Activated B cell treated with CpG ODN at 0.5 μM for 24 hours (primary cell): Measurements from ENCODE around the gene ABCD3. TPM values are rescaled to one million over a fixed set of nuclear protein-coding genes. Genes with fewer than 3 reads are reported as not detected.

Experiments
- ATAC-seq: fragments of 200-7000 bp; cut with Tn5 transposase; one replicate; pipeline ENCODE4 v1.10.0; 2021; ENCODE audit warnings: low read depth, mild to moderate bottlenecking, moderate library complexity
- CTCF ChIA-PET: fragments of 350-600 bp; sonication (Branson Sonifier 250); formaldehyde crosslinking; loops from one replicate; lab custom pipeline; 2021; ENCODE audit warnings: antibody characterized with exemption; lab: Charles Lee
- POLR2A ChIA-PET: fragments of 350-600 bp; sonication (Branson Sonifier 250); formaldehyde crosslinking; loops from one replicate; lab custom pipeline; 2021; ENCODE audit warnings: antibody characterized with exemption; lab: Charles Lee
- DNase-seq: peaks from one replicate; pipeline ENCODE4 v3.0.0; 2022
- H3K27ac Mint-ChIP-seq: one replicate; pipeline ENCODE4 v1.8.0; 2020; ENCODE audit warnings: mixed read lengths
- H3K27me3 Mint-ChIP-seq: one replicate; pipeline ENCODE4 v1.8.0; 2021; ENCODE audit warnings: mixed read lengths
- H3K36me3 Mint-ChIP-seq: one replicate; pipeline ENCODE4 v1.8.0; 2021; ENCODE audit warnings: low read depth, mixed read lengths
- H3K4me1 Mint-ChIP-seq: one replicate; pipeline ENCODE4 v1.8.0; 2021; ENCODE audit warnings: mixed read lengths
- H3K4me3 Mint-ChIP-seq: one replicate; pipeline ENCODE4 v1.8.0; 2020; ENCODE audit warnings: mild to moderate bottlenecking, mixed read lengths
- H3K9me3 Mint-ChIP-seq: one replicate; pipeline ENCODE4 v1.8.0; 2020; ENCODE audit warnings: mixed read lengths
- intact Hi-C: fragments of 100-400 bp; cut with micrococcal nuclease; formaldehyde crosslinking; loops from one replicate; pipeline ENCODE4 v1.15.1; 2024
- total RNA-seq: library from RNA; stranded (reverse); gene quantifications from 2 replicates; pipeline ENCODE4 v1.2.3, GENCODE V29; 2022
- TF ChIP-seq, protein P1 (sequence below): fragments of 200-600 bp; IDR thresholded peaks from one replicate; pipeline ENCODE4 v1.8.0; 2022; ENCODE audit warnings: antibody characterized with exemption, mild to moderate bottlenecking

Gene ABCD3
- total RNA-seq, 1 donor from 2014 or later, result 23.2 TPM

DNA sequence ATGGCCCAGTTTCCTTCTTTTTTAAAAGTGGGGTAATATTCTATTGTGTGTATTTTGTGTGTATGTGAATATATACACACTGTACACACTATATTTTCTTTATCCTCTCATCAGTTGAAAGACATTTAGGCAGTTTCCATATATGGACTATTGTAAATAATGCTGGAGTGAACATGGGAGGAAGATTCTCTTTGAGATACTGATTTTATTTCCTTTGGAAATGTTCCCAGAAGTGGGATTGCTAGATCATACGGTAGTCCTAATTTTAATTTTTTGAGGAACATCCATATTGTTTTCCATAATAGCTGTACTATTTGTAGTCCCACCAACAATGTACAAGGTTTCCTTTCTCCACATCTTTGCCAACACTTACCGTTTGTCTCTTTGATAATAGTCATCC, 72.4 kb downstream of the ABCD3 start:
- intact Hi-C loops, result no loop called here

DNA sequence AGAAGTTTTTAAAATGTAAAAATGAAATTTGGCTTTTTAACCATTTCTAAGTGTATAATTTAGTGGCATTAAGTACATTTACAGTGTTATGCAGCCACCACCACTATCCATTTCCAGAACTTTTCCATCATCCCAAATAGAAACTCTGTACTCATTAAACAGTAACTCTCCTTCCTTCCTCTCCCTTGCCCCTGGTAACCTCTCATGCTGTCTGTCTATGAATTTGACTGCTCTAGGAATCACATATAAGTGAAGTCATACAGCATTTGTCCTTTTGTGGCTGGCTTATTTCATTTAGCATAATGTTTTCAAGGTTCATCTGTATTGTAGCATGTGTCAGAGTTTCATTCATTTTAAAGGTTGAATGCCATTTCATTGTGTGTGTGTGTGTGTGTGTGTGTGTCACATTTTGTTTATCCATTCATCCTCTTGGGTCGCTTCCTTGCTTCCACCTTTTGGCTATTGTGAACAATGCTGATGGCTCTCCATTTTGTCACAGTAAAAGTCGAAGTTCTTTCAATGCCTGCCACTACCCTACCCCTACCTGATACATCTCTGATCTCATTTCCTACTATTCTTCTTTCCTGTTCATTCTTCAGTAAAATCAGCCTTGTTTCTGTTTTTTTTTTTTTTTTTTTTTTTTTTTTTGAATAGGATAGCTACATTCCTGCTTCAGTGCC, 78.0 kb downstream of the ABCD3 start:
- no peak overlapping the region for H3K4me3 Mint-ChIP-seq
- no peak overlapping the region for H3K27ac Mint-ChIP-seq
- intact Hi-C loops, result no loop called here
- ATAC-seq, result no peak
- no peaks in the 10 kb centered on the region for H3K27me3 Mint-ChIP-seq
- DNase-seq, result no peak
- H3K4me1 Mint-ChIP-seq, result no peaks in the 10 kb centered on the region
- no peaks in the 10 kb centered on the region for H3K9me3 Mint-ChIP-seq
- ChIA-PET POLR2A (no interaction called here), CTCF (no interaction called here)
- TF ChIP-seq, protein P1, sequence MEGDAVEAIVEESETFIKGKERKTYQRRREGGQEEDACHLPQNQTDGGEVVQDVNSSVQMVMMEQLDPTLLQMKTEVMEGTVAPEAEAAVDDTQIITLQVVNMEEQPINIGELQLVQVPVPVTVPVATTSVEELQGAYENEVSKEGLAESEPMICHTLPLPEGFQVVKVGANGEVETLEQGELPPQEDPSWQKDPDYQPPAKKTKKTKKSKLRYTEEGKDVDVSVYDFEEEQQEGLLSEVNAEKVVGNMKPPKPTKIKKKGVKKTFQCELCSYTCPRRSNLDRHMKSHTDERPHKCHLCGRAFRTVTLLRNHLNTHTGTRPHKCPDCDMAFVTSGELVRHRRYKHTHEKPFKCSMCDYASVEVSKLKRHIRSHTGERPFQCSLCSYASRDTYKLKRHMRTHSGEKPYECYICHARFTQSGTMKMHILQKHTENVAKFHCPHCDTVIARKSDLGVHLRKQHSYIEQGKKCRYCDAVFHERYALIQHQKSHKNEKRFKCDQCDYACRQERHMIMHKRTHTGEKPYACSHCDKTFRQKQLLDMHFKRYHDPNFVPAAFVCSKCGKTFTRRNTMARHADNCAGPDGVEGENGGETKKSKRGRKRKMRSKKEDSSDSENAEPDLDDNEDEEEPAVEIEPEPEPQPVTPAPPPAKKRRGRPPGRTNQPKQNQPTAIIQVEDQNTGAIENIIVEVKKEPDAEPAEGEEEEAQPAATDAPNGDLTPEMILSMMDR, result no peak
- H3K36me3 Mint-ChIP-seq, result peaks cover 41% of the 10 kb centered on the region

More for the DNA sequence above, 72.4 kb downstream of the ABCD3 start:
- Mint-ChIP-seq H3K4me1 (no peaks in the 10 kb centered on the region), H3K9me3 (no peaks in the 10 kb centered on the region), H3K4me3 (no peak overlapping the region), H3K27ac (no peak overlapping the region), H3K27me3 (no peaks in the 10 kb centered on the region), H3K36me3 (peaks cover 47% of the 10 kb centered on the region)
- POLR2A ChIA-PET, result no interaction called here
- CTCF ChIA-PET, result interaction anchor here (0.6 kb wide), 1 partner anchor 438 kb away, joined by 4 read pairs; no protein-coding TSS in a partner anchor
- DNase-seq, result no peak
- ATAC-seq, result no peak
- TF ChIP-seq, protein P1, result no peak

DNA sequence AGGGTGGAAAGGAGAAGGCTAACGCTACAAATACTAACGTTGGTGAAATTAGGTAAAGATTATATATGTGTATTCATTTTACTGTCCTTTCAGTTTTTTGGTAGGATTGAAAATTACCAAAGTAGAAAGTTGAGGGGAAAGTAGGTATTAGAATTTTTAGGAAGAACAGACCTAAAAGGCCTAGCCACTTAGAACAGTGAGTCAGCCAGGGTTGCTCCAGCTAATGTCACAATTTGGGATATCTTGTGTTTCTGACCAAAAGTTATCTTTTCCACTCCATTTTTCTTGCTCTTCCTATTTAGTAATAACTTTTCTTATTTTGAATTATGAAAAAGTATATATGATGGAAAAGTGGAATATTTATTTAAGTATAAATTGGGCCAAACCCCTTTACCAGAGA, 83.2 kb downstream of the ABCD3 start:
- intact Hi-C loops, result no loop called here
- Mint-ChIP-seq H3K27ac (no peak overlapping the region), H3K4me1 (no peaks in the 10 kb centered on the region), H3K9me3 (no peaks in the 10 kb centered on the region), H3K4me3 (no peak overlapping the region), H3K27me3 (no peaks in the 10 kb centered on the region), H3K36me3 (peaks cover 53% of the 10 kb centered on the region)
- DNase-seq (no peak), ATAC-seq (no peak)
- ChIA-PET CTCF (no interaction called here), POLR2A (interaction anchor here (0.5 kb wide), 1 partner anchor 301 kb away, joined by 3 read pairs; no protein-coding TSS in a partner anchor)
- TF ChIP-seq, protein P1, result no peak

DNA sequence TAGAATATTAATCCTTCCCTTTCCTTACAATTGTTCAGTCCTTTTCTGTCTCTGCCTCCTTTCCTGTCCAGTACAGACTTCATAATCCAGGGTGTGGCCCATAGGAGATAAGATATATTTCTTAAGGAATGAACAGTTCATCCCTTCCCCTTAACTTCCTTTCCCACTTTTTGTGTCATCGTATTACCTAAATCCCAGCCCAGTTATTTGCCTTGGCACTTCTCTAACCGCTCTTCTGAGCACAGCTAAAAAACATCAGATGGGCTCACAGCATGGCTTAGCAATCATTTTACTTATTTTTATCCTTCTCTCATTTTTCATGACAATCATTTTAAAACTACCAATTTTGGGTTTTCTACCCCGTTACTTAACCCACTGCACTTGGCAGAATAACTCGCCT, 83.7 kb downstream of the ABCD3 start:
- no peak for ATAC-seq
- Mint-ChIP-seq H3K27me3 (no peaks in the 10 kb centered on the region), H3K36me3 (peaks cover 54% of the 10 kb centered on the region), H3K4me1 (no peaks in the 10 kb centered on the region), H3K9me3 (no peaks in the 10 kb centered on the region), H3K27ac (no peak overlapping the region), H3K4me3 (no peak overlapping the region)
- intact Hi-C loops, result no loop called here
- TF ChIP-seq, protein P1, result no peak
- ChIA-PET CTCF (no interaction called here), POLR2A (no interaction called here)
- DNase-seq, result no peak

DNA sequence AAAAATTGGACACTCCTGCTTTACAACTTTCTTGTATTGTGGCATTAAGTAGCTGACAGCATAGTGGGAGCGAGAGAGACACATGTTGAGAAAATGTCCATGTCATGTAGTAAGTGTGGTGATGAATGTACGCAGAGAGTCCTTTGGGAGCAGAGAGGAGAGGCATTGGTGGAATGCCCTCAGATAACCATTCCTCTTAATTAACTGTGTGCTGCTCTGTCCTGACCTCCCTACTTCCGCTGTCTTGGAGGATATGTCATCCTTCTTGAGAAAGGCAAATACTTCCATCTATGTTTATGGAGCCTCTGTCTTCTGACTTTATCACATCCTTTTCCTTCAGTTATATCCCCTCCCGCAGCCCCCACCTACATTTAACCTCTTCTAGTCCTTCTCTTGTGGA, 85.0 kb downstream of the ABCD3 start:
- DNase-seq, result no peak
- H3K9me3 Mint-ChIP-seq, result no peaks in the 10 kb centered on the region
- H3K27ac Mint-ChIP-seq, result no peak overlapping the region
- H3K4me3 Mint-ChIP-seq, result no peak overlapping the region
- TF ChIP-seq, protein P1, result no peak
- no peak for ATAC-seq
- H3K36me3 Mint-ChIP-seq, result peaks cover 56% of the 10 kb centered on the region
- H3K27me3 Mint-ChIP-seq, result no peaks in the 10 kb centered on the region
- intact Hi-C loops, result no loop called here
- no peaks in the 10 kb centered on the region for H3K4me1 Mint-ChIP-seq
- CTCF ChIA-PET, result no interaction called here
- POLR2A ChIA-PET, result no interaction called here
